DMS 273 (cell line): ENCODE results near the gene SLC31A2.

Experiments used
- DNase-seq: peaks from one replicate; lab custom pipeline; 2025; ENCODE audit not compliant: unreplicated experiment; lab: John Stamatoyannopoulos, UW

The SLC31A2 gene

GRCh38 chr9:113184539-113184938, 33.7 kb downstream of the SLC31A2 start:
- no peak for DNase-seq

DNA sequence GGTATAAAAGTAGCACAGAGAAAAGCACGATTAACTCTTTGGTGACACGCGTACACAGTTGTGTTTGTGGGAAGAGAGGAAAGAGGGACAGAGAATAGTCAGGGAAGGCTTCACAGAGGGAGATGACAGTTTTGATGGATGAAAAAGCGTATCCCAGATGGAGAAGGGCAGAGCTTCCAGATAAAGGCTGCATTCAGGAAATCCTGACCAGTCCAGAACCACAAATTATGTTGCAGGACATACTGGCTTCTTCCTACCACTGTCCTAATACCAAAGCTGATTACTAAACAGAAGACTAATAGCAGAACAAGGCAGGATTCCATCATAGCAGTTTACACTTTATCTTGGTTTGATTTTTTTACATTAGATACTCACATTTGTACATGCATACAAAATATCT, 34.5 kb downstream of the SLC31A2 start:
- DNase-seq = no peak

GRCh38 chr9:113186137-113186755, 35.4 kb downstream of the SLC31A2 start:
- DNase-seq = no peak

- DNase-seq = no peak
Observed at GRCh38 chr9:113187929-113188595, 37.3 kb downstream of the SLC31A2 start.

DNA sequence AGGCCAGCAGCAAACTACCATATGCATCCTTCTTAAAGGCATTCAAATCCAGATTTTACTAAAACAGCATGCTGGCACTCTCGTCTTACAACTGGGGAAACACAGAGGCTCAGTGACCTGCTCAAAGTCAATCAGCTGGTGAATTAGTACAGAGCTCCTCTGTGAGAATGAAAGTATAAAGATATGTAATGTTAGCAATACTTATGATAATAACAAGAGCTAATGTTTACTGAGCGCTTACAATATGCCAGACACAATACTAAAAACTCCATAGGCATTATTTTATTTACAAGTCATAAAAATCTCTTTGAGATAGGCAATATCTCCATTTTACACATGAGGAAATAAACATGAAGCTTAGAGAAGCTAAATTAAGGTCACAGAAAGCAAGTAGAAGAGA, 41.6 kb downstream of the SLC31A2 start:
- DNase-seq = no peak

DNA sequence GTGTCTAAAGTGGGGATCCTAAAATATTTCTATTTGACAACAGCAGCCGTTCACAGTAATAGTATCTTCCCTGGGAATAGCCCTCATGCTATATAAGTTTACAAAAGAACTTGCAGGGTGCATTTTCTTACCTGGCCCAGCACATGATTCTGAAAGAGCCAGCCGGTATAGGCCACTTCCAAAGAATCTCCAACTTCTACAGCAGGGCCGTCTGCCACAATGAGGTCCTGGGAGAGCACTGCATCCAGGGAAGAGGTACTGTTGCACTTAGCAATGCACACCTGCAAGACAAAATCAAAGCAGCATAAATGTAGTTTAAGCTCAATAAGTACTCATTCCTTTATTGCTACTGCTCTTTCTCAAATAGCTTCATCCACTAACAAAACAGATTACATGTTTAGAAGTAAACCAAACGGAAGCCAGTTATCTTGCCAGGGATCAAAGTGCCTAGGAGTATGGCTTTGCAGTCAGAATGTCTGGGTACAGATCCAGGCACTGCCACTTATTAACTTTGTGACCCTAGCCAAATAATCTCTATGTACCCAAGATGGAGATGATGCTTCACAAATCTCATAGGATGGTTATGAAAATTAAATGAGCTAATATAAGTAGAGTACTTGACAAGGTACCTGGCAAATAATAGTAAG, 49.0 kb downstream of the SLC31A2 start:
- DNase-seq = no peak

DNA sequence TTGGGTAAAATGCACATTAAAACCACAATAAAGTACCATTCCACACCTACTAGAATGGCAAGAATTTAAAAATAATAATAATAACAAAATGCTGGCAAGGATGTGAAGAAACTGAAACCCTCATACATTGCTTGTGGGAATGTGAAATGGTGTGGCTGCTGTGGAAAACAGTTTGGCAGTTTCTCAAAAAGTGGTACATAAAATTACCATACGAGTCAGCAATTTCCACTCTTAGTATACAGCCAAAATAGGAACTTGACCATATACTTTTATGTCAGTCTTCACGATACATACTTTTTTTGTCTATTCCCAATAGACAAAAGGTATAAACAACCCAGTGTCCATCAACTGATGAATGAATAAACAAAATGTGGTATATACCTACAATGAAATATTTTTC, 54.6 kb downstream of the SLC31A2 start:
- DNase-seq = no peak

GRCh38 chr9:113205861-113206260, 55.1 kb downstream of the SLC31A2 start:
- no peak for DNase-seq

- DNase-seq = no peak
Observed at GRCh38 chr9:113210815-113211214, 60.0 kb downstream of the SLC31A2 start.
